ENCODE results near the gene HECW1.

HECW1 gene

GRCh38 chr7:43505412-43505811 is 393.0 kb downstream of the HECW1 start:
- DNase-seq (ENCODE audit: low spot score) = no peak

DNA sequence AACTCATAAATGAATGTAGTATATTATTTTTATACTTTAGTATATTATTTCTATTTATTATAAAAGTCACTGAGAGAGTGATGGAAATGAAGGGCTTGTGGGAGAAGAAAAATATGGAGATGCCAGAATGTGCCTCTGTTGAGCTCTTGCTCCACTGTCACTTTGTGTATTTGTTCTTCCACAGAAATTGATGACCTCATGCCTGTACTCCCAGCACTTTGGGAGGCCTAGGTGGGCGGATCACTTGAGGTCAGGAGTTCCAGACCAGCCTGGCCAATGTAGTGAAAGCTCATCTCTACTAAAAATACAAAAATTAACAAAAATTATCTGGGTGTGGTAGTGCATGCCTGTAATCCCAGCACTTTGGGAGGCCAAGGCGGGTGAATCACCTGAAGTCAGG is 394.0 kb downstream of the HECW1 start:
- no peak for DNase-seq (ENCODE audit: low spot score)

- DNase-seq (ENCODE audit: low spot score) = no peak
Observed at GRCh38 chr7:43508461-43508860, 396.0 kb downstream of the HECW1 start.

- DNase-seq (ENCODE audit: low spot score) = no peak
Observed at GRCh38 chr7:43509906-43510305, 397.5 kb downstream of the HECW1 start.

- peak; percentile 9 for DNase-seq (ENCODE audit: low spot score)
Observed at GRCh38 chr7:43511029-43511428, 398.6 kb downstream of the HECW1 start.

DNA sequence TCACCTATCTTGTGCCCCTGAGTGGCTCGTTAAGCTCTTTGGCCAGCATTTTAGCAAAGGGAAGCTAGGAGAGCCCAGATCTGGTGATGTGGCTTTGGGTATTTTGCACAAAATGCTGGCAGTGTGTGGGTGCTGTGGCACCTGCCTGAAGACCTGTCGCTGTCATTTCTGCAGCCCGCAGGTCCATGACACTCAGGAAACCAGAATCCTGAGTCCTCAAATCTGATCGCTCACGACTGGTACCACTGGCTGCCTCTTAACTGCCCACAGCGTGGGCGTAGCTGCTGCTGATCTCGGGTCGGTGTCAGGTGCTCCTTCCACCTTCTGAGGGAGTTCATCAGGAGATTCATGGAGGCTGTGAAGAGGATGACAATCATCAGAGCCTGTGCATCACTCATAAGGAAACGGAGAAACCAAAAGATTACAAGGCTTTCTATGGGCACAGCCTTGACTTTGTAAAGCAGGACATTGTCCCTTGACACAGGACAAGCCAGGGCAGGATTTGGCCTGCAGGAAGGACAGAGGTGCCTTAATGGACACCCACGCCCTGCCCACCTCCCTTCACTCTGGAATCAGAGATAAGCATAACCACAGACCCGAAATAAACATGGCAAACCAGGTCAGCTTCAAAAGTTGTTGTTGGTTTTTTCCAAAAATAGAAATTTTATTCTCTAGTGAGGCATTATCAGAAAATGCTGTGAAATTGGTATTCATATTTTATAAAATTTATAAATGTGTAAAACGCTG is 399.5 kb downstream of the HECW1 start:
- DNase-seq (ENCODE audit: low spot score) = no peak

DNA sequence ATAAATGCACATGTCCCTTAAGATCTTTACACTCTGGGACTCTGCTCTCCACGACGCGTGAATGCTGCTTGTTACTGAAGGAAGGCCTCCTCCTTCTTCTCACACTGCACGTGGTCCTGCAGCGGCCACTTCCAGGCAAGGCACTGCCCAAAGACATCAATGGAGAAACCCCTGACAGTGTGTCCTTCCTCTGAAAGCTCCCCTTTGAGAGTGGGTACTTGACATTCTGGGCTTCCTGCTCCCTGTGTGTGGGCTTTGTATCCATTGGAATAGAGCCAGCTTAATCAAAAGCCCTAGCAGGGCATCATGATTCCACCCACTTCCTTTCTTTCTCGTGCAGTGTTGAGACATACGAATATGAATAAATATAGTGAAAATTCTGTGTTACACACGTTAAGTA is 400.8 kb downstream of the HECW1 start:
- no peak for DNase-seq (ENCODE audit: low spot score)

DNA sequence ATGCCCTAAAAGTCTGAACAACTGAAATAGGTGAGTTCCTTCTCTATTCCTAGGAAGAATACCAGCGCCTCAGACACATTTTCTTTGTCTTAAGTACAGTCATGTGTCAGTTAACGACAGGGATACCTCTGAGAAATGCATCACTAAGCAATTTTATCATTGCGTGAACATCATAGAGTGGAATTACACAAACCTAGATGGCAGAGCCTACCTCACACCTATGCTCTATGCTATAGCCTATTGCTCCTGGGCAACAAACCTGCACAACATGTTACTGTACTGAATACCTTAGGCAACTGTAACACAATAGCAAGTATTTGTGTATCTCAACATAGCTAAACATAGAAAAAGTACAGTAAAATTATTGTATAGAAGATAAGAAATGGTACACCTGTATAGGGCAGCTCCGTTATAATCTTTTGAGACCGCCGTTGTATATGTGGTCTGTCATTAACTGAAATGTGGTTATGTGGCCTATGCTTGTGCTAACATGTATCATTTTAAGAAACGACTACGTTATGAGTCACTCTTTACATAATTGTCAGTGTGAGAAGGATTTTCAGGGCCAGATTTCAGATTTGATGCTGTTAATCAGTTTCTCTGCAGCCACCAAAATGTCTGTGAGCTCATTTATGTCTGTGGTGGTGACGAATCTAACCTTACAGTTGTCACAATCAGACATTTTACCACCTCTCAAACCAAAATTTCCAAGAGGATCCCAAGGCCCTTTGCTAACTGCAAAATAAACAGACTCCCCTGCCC is 404.3 kb downstream of the HECW1 start:
- no peak for DNase-seq (ENCODE audit: low spot score)

GRCh38 chr7:43517464-43517863 is 405.0 kb downstream of the HECW1 start:
- DNase-seq (ENCODE audit: low spot score) = no peak

GRCh38 chr7:43520201-43520600 is 407.8 kb downstream of the HECW1 start:
- no peak for DNase-seq (ENCODE audit: low spot score)

GRCh38 chr7:43522406-43523156 is 410.1 kb downstream of the HECW1 start:
- DNase-seq (ENCODE audit: low spot score) = no peak

- no peak for DNase-seq (ENCODE audit: low spot score)
Observed at GRCh38 chr7:43528576-43529354, 416.3 kb downstream of the HECW1 start.

- no peak for DNase-seq (ENCODE audit: low spot score)
Observed at GRCh38 chr7:43530553-43531410, 418.3 kb downstream of the HECW1 start.

DNA sequence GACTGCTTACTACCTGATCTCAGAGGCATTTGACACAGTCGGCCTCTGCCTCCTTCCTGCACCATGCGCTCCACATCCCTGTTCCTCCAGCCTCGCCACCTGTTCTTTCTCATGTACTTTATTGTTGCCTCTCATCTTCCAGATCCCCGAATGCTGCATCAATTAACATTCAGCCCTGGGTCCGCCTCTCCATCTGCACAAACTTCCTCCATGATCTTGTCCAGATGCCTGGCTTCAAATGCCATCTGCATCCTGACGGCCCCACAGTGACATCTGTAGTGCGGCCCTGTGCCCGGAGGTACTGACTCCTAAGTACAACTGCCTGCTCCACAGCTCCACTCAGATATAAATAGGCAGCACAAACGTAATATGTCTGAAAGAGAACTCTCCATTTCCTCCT is 419.3 kb downstream of the HECW1 start:
- no peak for DNase-seq (ENCODE audit: low spot score)

- no peak for DNase-seq (ENCODE audit: low spot score)
Observed at GRCh38 chr7:43533801-43534479, 421.5 kb downstream of the HECW1 start.

DNA sequence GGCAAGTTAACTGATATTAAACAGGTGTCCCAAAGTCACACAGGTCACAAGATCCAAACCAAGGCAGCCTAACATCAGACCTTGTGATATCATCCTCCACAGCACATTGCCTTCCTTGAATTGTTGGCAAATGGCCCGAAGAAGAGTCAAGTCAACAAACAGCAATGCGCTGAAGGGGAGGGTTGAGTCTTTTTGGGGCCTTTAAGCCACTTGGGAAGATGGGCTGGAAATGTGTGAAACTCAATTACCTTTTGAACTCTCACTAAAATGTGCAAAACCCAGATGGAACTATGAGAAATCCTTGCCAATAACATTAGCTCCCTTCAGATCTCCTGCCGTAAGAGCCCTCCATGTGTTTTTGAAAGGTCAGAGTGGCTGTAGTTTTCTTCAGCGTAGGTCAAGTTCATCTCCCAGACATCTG is 422.6 kb downstream of the HECW1 start:
- DNase-seq (ENCODE audit: low spot score) = no peak

DNA sequence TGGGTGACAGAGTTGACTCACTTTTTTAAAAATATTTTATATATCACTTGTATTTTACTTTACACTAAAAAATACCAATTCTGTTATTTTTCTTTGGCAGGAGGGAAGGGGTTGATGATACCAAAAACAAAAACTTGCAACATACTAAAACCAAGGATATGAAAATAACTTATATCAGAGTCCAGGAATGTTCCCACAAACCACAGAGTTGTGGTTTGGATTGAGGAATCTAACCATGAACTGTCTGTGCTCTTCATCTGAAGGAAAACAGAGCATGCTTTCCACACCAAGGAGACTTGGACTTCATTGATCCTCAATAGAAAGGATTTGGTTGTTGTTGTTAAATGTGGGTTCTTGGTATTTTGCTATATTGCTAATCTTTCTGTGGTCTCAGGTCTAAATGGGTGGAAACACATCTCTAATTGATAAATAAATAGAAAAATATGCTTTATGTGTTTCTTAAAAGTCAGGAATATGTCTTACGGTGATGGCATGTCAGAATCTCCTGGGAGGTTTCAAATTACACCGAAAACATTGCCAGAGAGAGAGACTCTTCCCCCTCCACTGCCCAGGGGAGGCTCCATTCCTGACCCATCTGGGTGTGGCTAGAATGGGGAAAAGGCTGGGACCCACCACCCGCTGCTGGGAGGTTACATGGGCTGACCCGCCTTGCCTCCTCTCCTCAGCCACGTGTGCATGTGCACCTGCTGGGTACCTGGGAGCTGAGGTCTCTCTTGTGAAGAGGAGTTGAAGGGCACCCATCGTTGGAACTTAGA is 423.6 kb downstream of the HECW1 start:
- no peak for DNase-seq (ENCODE audit: low spot score)

DNA sequence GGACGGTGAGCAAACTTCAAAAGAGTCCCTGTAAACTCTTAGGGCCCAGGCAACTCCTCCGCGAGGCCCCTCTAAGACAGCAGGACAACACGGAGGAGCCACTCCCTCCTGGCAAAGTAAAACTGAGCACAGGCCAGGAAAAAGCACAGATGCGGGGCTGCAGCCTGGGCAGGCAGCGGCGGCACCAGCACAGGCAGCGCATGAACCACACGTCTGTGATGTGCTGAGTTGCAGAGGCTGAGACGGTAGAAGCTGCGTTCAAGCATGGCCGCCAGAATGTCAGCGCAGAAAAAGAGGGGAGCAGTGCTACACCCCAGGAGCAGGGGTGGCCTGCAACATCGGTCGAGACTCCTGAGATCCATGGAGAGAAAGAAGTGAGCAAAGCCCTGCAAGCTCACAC is 424.3 kb downstream of the HECW1 start:
- no peak for DNase-seq (ENCODE audit: low spot score)

GRCh38 chr7:43537765-43538403 is 425.4 kb downstream of the HECW1 start:
- DNase-seq (ENCODE audit: low spot score) = no peak
